HCT116 (cell line): ENCODE data around the gene KIFAP3. TPM values are rescaled to one million over a fixed set of nuclear protein-coding genes. Genes with fewer than 3 reads are reported as not detected.
A peak's percentile ranks its signal among the peaks of the same experiment; 100 is the strongest.

Source experiments
- ATAC-seq: fragments of 200-7000 bp; cut with Tn5 transposase; 2 replicates; pipeline ENCODE4 v1.9.1; 2020; ENCODE audit warnings: mild to moderate bottlenecking, moderate library complexity
- BruUV-seq: library from RNA; stranded (reverse); fragments of 400-500 nt; replicated peaks from 2 replicates; lab custom pipeline; 2021; lab: Mats Ljungman, UMichigan
- CTCF ChIA-PET: fragments of 300-600 bp; sonication (Branson Sonifier 250); formaldehyde crosslinking; loops from one replicate; lab custom pipeline; 2021; ENCODE audit warnings: antibody characterized with exemption; lab: Charles Lee
- POLR2A ChIA-PET: fragments of 300-600, 350-600 bp; sonication (Branson Sonifier 250); formaldehyde crosslinking; loops from one replicate; lab custom pipeline; 2021; ENCODE audit warnings: antibody characterized with exemption; lab: Charles Lee
- RAD21 ChIA-PET, 2 experiments: fragments of 300-600 bp; sonication (Branson Sonifier 250); formaldehyde crosslinking; loops; one replicate each; lab custom pipeline; 2023; ENCODE audit warnings: low total read pairs in 2 of 2; ENCODE audit not compliant: uncharacterized antibody in 2 of 2, unreplicated experiment in 2 of 2, low non-redundant PET in 1 of 2; lab: Charles Lee
- DNase-seq: peaks from one replicate; pipeline ENCODE4 v3.0.0-alpha.2; 2010; ENCODE audit warnings: low read depth, low spot score
- H2AFZ ChIP-seq: fragments of 200-600 bp; shearing (Covaris generic), sonication (generic); 2 replicates; pipeline ENCODE4 v1.6.1; 2017; ENCODE audit warnings: low read depth, mixed run types, mixed read lengths, antibody characterized with exemption, low read length; ENCODE audit not compliant: poor library complexity, severe bottlenecking
- H3K27ac ChIP-seq: 2 replicates; pipeline ENCODE4 v1.5.1; 2012; ENCODE audit warnings: low read depth, low read length
- H3K27me3 ChIP-seq: fragments of 200-600 bp; sonication (generic); 2 replicates; pipeline ENCODE4 v1.6.1; 2016; ENCODE audit warnings: mixed run types, low read length, mixed read lengths; ENCODE audit not compliant: insufficient read depth
- H3K36me3 ChIP-seq, 2 experiments: fragments of 200-500 bp in 1 of 2; fragments of 200-600 bp in 1 of 2; sonication (Bioruptor generic) in 1 of 2; sonication (generic) in 1 of 2; 2 replicates each; pipeline versions ENCODE4 v1.5.1 to v1.6.1; 2014 to 2016; ENCODE audit warnings: low read length in 2 of 2, inconsistent platforms in 1 of 2, mixed read lengths in 1 of 2, mixed run types in 1 of 2; ENCODE audit not compliant: insufficient read depth in 2 of 2, control insufficient read depth in 1 of 2
- H3K4me1 ChIP-seq, 2 experiments: fragments of 200-600 bp in 1 of 2; sonication (generic) in 1 of 2; 2 replicates each; pipeline versions ENCODE4 v1.5.1 to v1.6.1; 2012 to 2017; ENCODE audit warnings: low read length in 2 of 2, inconsistent platforms in 1 of 2, mild to moderate bottlenecking in 1 of 2, mixed read lengths in 1 of 2, mixed run types in 1 of 2, moderate library complexity in 1 of 2; ENCODE audit not compliant: insufficient read depth in 2 of 2, control insufficient read depth in 1 of 2
- H3K4me2 ChIP-seq: fragments of 200-600 bp; sonication (generic); 2 replicates; pipeline ENCODE4 v1.6.1; 2017; ENCODE audit warnings: mixed run types, low read length, mixed read lengths
- H3K4me3 ChIP-seq, 2 experiments: fragments of 200-600 bp in 1 of 2; sonication (generic) in 1 of 2; replicated peaks in 1 of 2; 2 replicates each; pipeline ENCODE4 v1.5.1; 2011 to 2016; ENCODE audit warnings: low read length in 2 of 2, control low read depth in 1 of 2, low read depth in 1 of 2, mild to moderate bottlenecking in 1 of 2, mixed read lengths in 1 of 2, mixed run types in 1 of 2
- H3K79me2 ChIP-seq: fragments of 200-600 bp; sonication (generic); 2 replicates; pipeline ENCODE4 v1.6.1; 2017; ENCODE audit warnings: mild to moderate bottlenecking, mixed run types, low read length, moderate library complexity, mixed read lengths; ENCODE audit not compliant: insufficient read depth
- H3K9ac ChIP-seq: fragments of 200-600 bp; sonication (generic); 2 replicates; pipeline ENCODE4 v1.6.1; 2016; ENCODE audit warnings: low read length, mixed read lengths
- H3K9me2 ChIP-seq: fragments of 200-600 bp; sonication (generic), shearing (Covaris generic); 2 replicates; pipeline ENCODE4 v1.6.1; 2017; ENCODE audit warnings: mixed run types, mild to moderate bottlenecking, moderate library complexity; ENCODE audit not compliant: insufficient read depth
- H3K9me3 ChIP-seq, 2 experiments: fragments of 200-500 bp in 1 of 2; fragments of 200-600 bp in 1 of 2; sonication (Bioruptor generic) in 1 of 2; sonication (generic) in 1 of 2; 2 replicates each; pipeline ENCODE4 v1.6.1; 2014 to 2017; ENCODE audit warnings: low read length in 2 of 2, mixed read lengths in 2 of 2, inconsistent platforms in 1 of 2, low read depth in 1 of 2, mild to moderate bottlenecking in 1 of 2, mixed run types in 1 of 2, moderate library complexity in 1 of 2; ENCODE audit not compliant: control insufficient read depth in 1 of 2, insufficient read depth in 1 of 2
- H4K20me1 ChIP-seq: fragments of 200-600 bp; sonication (generic), shearing (Covaris generic); 2 replicates; pipeline ENCODE4 v1.6.1; 2017; ENCODE audit warnings: mixed run types, mild to moderate bottlenecking, moderate library complexity; ENCODE audit not compliant: insufficient read depth
- ATF3 ChIP-seq: IDR thresholded peaks from 2 replicates; pipeline ENCODE4 v1.6.1; 2012
- CBX3 ChIP-seq: IDR thresholded peaks from 2 replicates; pipeline ENCODE4 v1.6.1; 2012; ENCODE audit warnings: low read depth
- CEBPB ChIP-seq: IDR thresholded peaks from 2 replicates; pipeline ENCODE4 v1.6.1; 2012; ENCODE audit warnings: low read depth
- CTCF ChIP-seq, 3 experiments: fragments of 200-600 bp in 1 of 3; sonication (generic) in 1 of 3; IDR thresholded peaks in 2 of 3; conservative IDR thresholded peaks in 1 of 3; 2 replicates each; pipeline ENCODE4 v1.5.1; 2012 to 2017; ENCODE audit warnings: low read depth in 2 of 3, low read length in 2 of 3, antibody characterized with exemption in 1 of 3, borderline replicate concordance in 1 of 3, control low read depth in 1 of 3, mild to moderate bottlenecking in 1 of 3, mixed read lengths in 1 of 3, mixed run types in 1 of 3, moderate library complexity in 1 of 3; ENCODE audit not compliant: insufficient read depth in 1 of 3
- EGR1 ChIP-seq: IDR thresholded peaks from 2 replicates; pipeline ENCODE4 v1.6.1; 2012; ENCODE audit warnings: low read depth
- EZH2 ChIP-seq: fragments of 200-600 bp; sonication (generic); IDR thresholded peaks from 2 replicates; pipeline ENCODE4 v1.6.1; 2017; ENCODE audit warnings: antibody characterized with exemption, mixed run types
- EZH2phosphoT487 ChIP-seq: fragments of 200-600 bp; IDR thresholded peaks from 2 replicates; pipeline ENCODE4 v1.6.1; 2018; ENCODE audit warnings: antibody characterized with exemption, borderline replicate concordance
- FOSL1 ChIP-seq: IDR thresholded peaks from 2 replicates; pipeline ENCODE4 v1.6.1; 2012; ENCODE audit warnings: low read depth
- JUND ChIP-seq: IDR thresholded peaks from 2 replicates; pipeline ENCODE4 v1.6.1; 2012
- MAX ChIP-seq: IDR thresholded peaks from 2 replicates; pipeline ENCODE4 v1.6.1; 2012
- POLR2A ChIP-seq: IDR thresholded peaks from 2 replicates; pipeline ENCODE4 v1.7.0; 2011; ENCODE audit warnings: borderline replicate concordance; ENCODE audit not compliant: insufficient read depth, insufficient read length; ENCODE audit errors: extremely low read depth
- POLR2AphosphoS5 ChIP-seq: IDR thresholded peaks from 2 replicates; pipeline ENCODE4 v1.6.1; 2011; ENCODE audit warnings: mild to moderate bottlenecking, low read depth, low read length, moderate library complexity
- RAD21 ChIP-seq: IDR thresholded peaks from 2 replicates; pipeline ENCODE4 v1.6.1; 2012; ENCODE audit warnings: low read depth, mild to moderate bottlenecking
- REST ChIP-seq: IDR thresholded peaks from 2 replicates; pipeline ENCODE4 v1.6.1; 2012; ENCODE audit warnings: low read depth
- SIN3A ChIP-seq: IDR thresholded peaks from 2 replicates; pipeline ENCODE4 v1.6.1; 2012; ENCODE audit warnings: low read depth
- SP1 ChIP-seq: IDR thresholded peaks from 2 replicates; pipeline ENCODE4 v1.6.1; 2012; ENCODE audit warnings: low read depth
- TCF7L2 ChIP-seq: IDR thresholded peaks from 2 replicates; pipeline ENCODE4 v1.7.0; 2011; ENCODE audit warnings: borderline replicate concordance, inconsistent platforms; ENCODE audit not compliant: insufficient read depth, insufficient read length; ENCODE audit errors: extremely low read depth
- YY1 ChIP-seq: IDR thresholded peaks from 2 replicates; pipeline ENCODE4 v1.6.1; 2011; ENCODE audit warnings: low read length, low read depth, moderate library complexity, mild to moderate bottlenecking; ENCODE audit not compliant: insufficient replicate concordance; ENCODE audit errors: extremely low read depth
- ZFX ChIP-seq: fragments of 450-650 bp; IDR thresholded peaks from 2 replicates; pipeline ENCODE4 v1.6.1; 2017
- ZNF274 ChIP-seq: fragments of 200-500 bp; sonication (Bioruptor generic); IDR thresholded peaks from 2 replicates; pipeline ENCODE4 v1.6.1; 2014; ENCODE audit warnings: mild to moderate bottlenecking, low read depth, low read length, inconsistent platforms
- intact Hi-C: fragments of 100-400 bp; cut with micrococcal nuclease; formaldehyde crosslinking; loops from 2 replicates; pipeline ENCODE4 v1.10.0; 2022
- total RNA-seq: library from RNA; stranded (reverse); gene quantifications from one replicate; pipeline ENCODE4 v1.2.1, GENCODE V29; 2021; ENCODE audit not compliant: unreplicated experiment

Gene KIFAP3
- total RNA-seq, 1 experiment from 2014 or later: 10.8 TPM

GRCh38 chr1:170073893-170074249, 624 bp downstream of the KIFAP3 start:
- no peak for ATAC-seq
- Histone ChIP-seq H3K9ac (peak overlapping the region; percentile 59), H3K27me3 (no peaks in the 10 kb centered on the region), H3K27ac (peak overlapping the region; percentile 20; the same call in 1 of the 2 replicates), H3K4me1 (peaks cover 9 to 19% of the 10 kb centered on the region in 2 experiments; a peak in 2 of 4 replicates), H3K4me3 (peak overlapping the region; percentile 75 to 86), H2AFZ (peak overlapping the region; percentile 62), H3K4me2 (peak overlapping the region; percentile 80), H3K9me3 (no peaks in the 10 kb centered on the region), H3K9me2 (no peaks in the 10 kb centered on the region), H3K36me3 (no peaks in the 10 kb centered on the region), H3K79me2 (no peaks in the 10 kb centered on the region), H4K20me1 (no peaks in the 10 kb centered on the region)
- intact Hi-C loops: no loop called here
- DNase-seq: no peak
- ChIA-PET RAD21 (no interaction called here), CTCF (no interaction called here), POLR2A (no interaction called here)
- BruUV-seq: no TSS peak
- no peak for TF ChIP-seq EZH2phosphoT487
- TF ChIP-seq ZFX: no peak
- TF ChIP-seq POLR2AphosphoS5: no peak
- TF ChIP-seq JUND: no peak
- TF ChIP-seq SIN3A: no peak
- no peak for TF ChIP-seq TCF7L2
- no peak for TF ChIP-seq YY1
- no peak for TF ChIP-seq ATF3
- TF ChIP-seq EZH2: no peak
- TF ChIP-seq RAD21: no peak
- TF ChIP-seq ZNF274: no peak
- no peak for TF ChIP-seq POLR2A
- TF ChIP-seq CTCF (IDR thresholded peaks at IDR 0.05 in 2 of 3, conservative IDR thresholded peaks at IDR 0.05 in 1 of 3; ENCODE audit: borderline replicate concordance in 1 of 3, insufficient read depth in 1 of 3, low read depth in 2 of 3, low read length in 2 of 3): no peak
- no peak for TF ChIP-seq FOSL1
- TF ChIP-seq SP1: no peak
- no peak for TF ChIP-seq REST
- TF ChIP-seq EGR1: no peak
- no peak for TF ChIP-seq CBX3
- no peak for TF ChIP-seq CEBPB
- no peak for TF ChIP-seq MAX
